HCT116 (cell line): Measurements from ENCODE around the gene GPI.

Source experiments
- ATF3 ChIP-seq: IDR thresholded peaks from 2 replicates; pipeline ENCODE4 v1.6.1; 2012
- CTCF ChIP-seq, 3 experiments: fragments of 200-600 bp in 1 of 3; sonication (generic) in 1 of 3; IDR thresholded peaks in 2 of 3; conservative IDR thresholded peaks in 1 of 3; 2 replicates each; pipeline ENCODE4 v1.5.1; 2012 to 2017; ENCODE audit warnings: low read depth in 2 of 3, low read length in 2 of 3, antibody characterized with exemption in 1 of 3, borderline replicate concordance in 1 of 3, control low read depth in 1 of 3, mild to moderate bottlenecking in 1 of 3, mixed read lengths in 1 of 3, mixed run types in 1 of 3, moderate library complexity in 1 of 3; ENCODE audit not compliant: insufficient read depth in 1 of 3
- EZH2 ChIP-seq: fragments of 200-600 bp; sonication (generic); IDR thresholded peaks from 2 replicates; pipeline ENCODE4 v1.6.1; 2017; ENCODE audit warnings: antibody characterized with exemption, mixed run types
- JUND ChIP-seq: IDR thresholded peaks from 2 replicates; pipeline ENCODE4 v1.6.1; 2012
- POLR2AphosphoS5 ChIP-seq: IDR thresholded peaks from 2 replicates; pipeline ENCODE4 v1.6.1; 2011; ENCODE audit warnings: mild to moderate bottlenecking, low read depth, low read length, moderate library complexity

- TF ChIP-seq CTCF (IDR thresholded peaks at IDR 0.05 in 2 of 3, conservative IDR thresholded peaks at IDR 0.05 in 1 of 3; ENCODE audit: borderline replicate concordance in 1 of 3, insufficient read depth in 1 of 3, low read depth in 2 of 3, low read length in 2 of 3), result no peak
- TF ChIP-seq EZH2, result no peak
- no peak for TF ChIP-seq ATF3
- no peak for TF ChIP-seq POLR2AphosphoS5
- no peak for TF ChIP-seq JUND
Measured at GRCh38 chr19:34391813-34392212, 26.8 kb downstream of the GPI start.
